ENCODE results near the gene COL15A1.

GRCh38 chr9:99083051-99083450, 139.3 kb downstream of the COL15A1 start:
- TF ChIP-seq CTCF (IDR thresholded peaks at IDR 0.05; ENCODE audit: low read length) = no peak
- TF ChIP-seq EZH2phosphoT487 (IDR thresholded peaks at IDR 0.05; ENCODE audit: low read length) = no peak
